Measurements from ENCODE around the gene TNRC6A. TPM values are rescaled to one million over a fixed set of nuclear protein-coding genes. Genes with fewer than 3 reads are reported as not detected.
A peak's percentile ranks its signal among the peaks of the same experiment; 100 is the strongest.

The TNRC6A gene
- total and polyA plus RNA-seq, 2 of the 13 experiments (the other 11 are each of a cell fraction or from before 2014, with no cell fraction given) = 30.9 to 43.6 TPM

GRCh38 chr16:24686678-24687077 is 42.8 kb upstream of the TNRC6A start:
- Histone ChIP-seq H3K4me3 (replicated peaks in 1 of 3; ENCODE audit: insufficient read depth in 1 of 3, low read depth in 2 of 3, low read length in 3 of 3) (peak overlapping the region; percentile 6 to 54 (median 17); a peak in 5 of 6 replicates), H3K36me3 (replicated peaks in 1 of 2; ENCODE audit: control insufficient read depth in 1 of 2, insufficient read depth in 2 of 2, low read length in 2 of 2) (no peaks in the 10 kb centered on the region), H3K27ac (ENCODE audit: extremely low read length, insufficient read depth, low read length) (no peak overlapping the region), H3K9me3 (ENCODE audit: low read length) (no peaks in the 10 kb centered on the region), H3K4me2 (ENCODE audit: low read depth, low read length) (peak overlapping the region; percentile 73), H2AFZ (ENCODE audit: low read length) (no peak overlapping the region), H3K27me3 (ENCODE audit: control insufficient read depth in 1 of 2, insufficient read depth in 2 of 2, low read length in 2 of 2) (no peaks in the 10 kb centered on the region), H3K4me1 (ENCODE audit: insufficient read depth, low read length) (peaks cover 57% of the 10 kb centered on the region), H3K79me2 (ENCODE audit: insufficient read depth, low read length) (no peaks in the 10 kb centered on the region), H4K20me1 (ENCODE audit: insufficient read depth, low read length) (no peaks in the 10 kb centered on the region), H3K9ac (ENCODE audit: insufficient read depth, low read depth, low read length) (peak overlapping the region; percentile 31; the same call in 1 of the 2 replicates)
- DNase-seq (ENCODE audit: low spot score) (no peak), ATAC-seq (no peak), FAIRE-seq (no peak)
- ChIA-PET CTCF (ENCODE audit: low intra/inter-chr PET ratio, low total read pairs) (no interaction called here), POLR2A (no interaction called here)
- in situ Hi-C loops (cut with HindIII; ENCODE audit: extremely low pct_ligation_motif_present, low pct_unique_long_range_greater_than_20kb) (loop anchor here (10.0 kb wide), 1 partner anchor 162 kb away; no protein-coding TSS in a partner anchor), intact Hi-C loops (cut with micrococcal nuclease; ENCODE audit: unreplicated experiment) (loop anchor here (5.0 kb wide), 1 partner anchor 149 kb away; the partner anchor contains the start of gene RBBP6)
- TF ChIP-seq RERE (CRISPR knock-in tag; IDR thresholded peaks at IDR 0.05; ENCODE audit: low read depth) (no peak), ADNP (CRISPR knock-in tag; IDR thresholded peaks at IDR 0.05) (peak; percentile 71; the same call in 1 of the 2 replicates), ONECUT2 (CRISPR knock-in tag; IDR thresholded peaks at IDR 0.05) (no peak), KDM1A (CRISPR knock-in tag; IDR thresholded peaks at IDR 0.05) (peak; percentile 52; the same call in 1 of the 2 replicates), ZMYM3 (CRISPR knock-in tag; IDR thresholded peaks at IDR 0.05) (peak; percentile 94), ZNF44 (CRISPR knock-in tag; IDR thresholded peaks at IDR 0.05) (no peak), ZNF629 (CRISPR knock-in tag; conservative IDR thresholded peaks at IDR 0.05) (peak; percentile 96), HNF1B (CRISPR knock-in tag; IDR thresholded peaks at IDR 0.05) (no peak), CHD4 (IDR thresholded peaks at IDR 0.05; ENCODE audit: borderline replicate concordance, low read length) (peak; percentile 92), U2AF1 (optimal IDR thresholded peaks at IDR 0.05; ENCODE audit: low read depth, low read length) (no peak), FOXA3 (CRISPR knock-in tag; IDR thresholded peaks at IDR 0.05) (peak; percentile 9; the same call in 1 of the 2 replicates), CBFB (CRISPR knock-in tag; IDR thresholded peaks at IDR 0.05) (no peak), ZNF280B (CRISPR knock-in tag; IDR thresholded peaks at IDR 0.05; ENCODE audit: borderline replicate concordance) (no peak), CHD2 (IDR thresholded peaks at IDR 0.05; ENCODE audit: low read depth, low read length) (no peak)
- 22% methylated on average over 9 of the region's 9 CpGs for WGBS (ENCODE audit: low lambda C conversion rate)
- BruUV-seq (replicated peaks) = no TSS peak
